DMS 273 (cell line): ENCODE measurements around the gene HM13.
"Not testable (repeated sequence)": the region's sequence is repeated elsewhere in the genome, so short reads cannot be mapped to it uniquely, and the experiment has no call there.

ENCODE experiments used
- DNase-seq: peaks from one replicate; lab custom pipeline; 2025; ENCODE audit not compliant: unreplicated experiment; lab: John Stamatoyannopoulos, UW

HM13 gene

DNA sequence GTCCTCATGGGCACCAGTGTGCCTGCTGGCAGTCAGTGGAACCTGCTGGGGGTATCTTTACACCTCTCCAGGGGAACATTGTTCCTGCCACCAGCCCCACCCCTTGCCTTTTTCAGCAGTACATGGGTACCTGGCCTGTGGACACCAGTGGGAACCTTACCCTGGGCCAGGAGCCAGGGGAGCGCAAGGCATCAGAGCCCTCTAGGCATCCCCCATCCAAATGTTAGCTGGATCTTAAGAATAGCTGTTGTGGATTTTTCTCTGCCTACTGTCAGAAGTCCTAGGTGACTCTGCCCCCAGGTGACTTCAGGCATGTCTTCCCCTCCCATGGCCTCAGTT, 52.0 kb downstream of the HM13 start:
- no peak for DNase-seq

DNA sequence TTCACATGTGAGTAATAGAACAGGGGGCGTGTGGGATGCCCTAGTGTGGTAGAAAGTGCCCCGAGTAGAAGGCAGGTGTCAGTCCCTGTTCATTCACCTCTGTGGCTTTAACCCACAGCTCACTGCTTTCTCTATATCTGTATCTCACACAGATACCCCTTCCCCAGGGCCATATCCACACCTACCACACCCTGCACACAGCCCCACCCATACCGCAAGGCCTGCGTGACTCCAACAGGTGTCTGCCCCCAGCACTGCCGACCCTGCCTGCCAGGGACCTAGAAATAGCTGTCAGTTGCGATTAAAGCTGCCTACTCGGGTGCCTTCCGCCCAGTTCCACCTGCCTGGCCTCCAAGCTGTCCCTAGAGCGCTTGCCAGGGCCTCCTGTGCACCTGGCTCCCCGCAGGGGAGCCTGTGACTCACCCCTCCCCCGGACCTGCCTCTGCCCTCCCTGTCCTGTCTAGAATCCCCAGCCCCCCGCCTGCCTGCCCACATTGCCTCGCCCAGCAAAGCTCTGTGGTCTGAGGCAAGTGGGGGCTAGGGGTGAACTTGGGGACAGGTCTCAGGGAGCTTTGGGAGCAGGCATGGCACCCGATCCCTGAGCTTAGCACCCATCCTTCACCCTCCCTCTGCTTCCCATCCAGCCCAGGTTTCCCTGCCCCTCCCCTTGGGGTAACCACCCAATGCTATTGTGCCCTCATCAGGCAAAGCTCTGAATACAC, 52.6 kb downstream of the HM13 start:
- DNase-seq, result no peak

DNA sequence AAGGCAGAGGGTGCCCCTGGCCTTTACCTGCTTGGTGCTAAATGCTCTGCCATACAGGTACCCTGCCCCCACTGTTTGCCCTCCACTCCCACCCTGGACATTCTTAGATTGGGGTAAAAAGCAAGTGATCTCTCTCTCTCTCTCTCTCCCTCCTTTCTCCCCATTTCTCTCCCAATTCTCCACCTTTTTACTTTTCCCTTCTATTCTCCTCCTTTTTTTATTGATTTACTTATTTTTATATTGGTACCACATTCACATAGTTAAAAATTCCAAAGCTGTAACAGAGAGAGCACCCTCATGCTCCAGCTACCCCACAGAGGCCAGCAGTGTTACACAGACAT, 53.1 kb downstream of the HM13 start:
- DNase-seq, result no peak

DNA sequence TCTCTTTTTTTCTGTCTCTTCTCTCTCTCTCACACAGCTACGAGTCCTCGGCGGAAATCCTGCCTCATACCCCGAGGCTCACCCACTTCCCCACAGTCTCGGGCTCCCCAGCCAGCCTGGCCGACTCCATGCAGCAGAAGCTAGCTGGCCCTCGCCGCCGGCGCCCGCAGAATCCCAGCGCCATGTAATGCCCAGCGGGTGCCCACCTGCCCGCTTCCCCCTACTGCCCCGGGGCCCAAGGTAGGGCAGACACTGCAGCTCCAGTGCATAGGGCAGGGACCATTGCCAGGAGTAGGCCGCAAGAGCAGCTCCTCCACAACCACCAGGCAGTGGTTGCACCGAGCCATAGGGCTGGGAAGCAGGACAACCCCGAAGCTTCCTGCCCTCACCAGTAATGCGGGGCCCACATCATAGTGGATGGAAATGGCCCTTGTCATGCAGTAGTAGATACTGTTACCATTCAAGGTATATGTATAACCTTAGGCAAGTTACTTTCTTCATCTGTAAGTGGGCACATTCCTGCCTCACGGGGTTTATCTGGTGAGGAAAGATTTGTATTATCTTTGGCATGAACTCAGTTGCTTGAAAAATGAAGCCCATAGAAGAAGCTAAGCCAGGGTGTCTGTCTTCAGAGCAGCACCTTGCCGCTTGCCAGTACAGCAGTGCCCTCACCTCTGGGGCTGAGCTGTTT, 53.9 kb downstream of the HM13 start:
- DNase-seq, result no peak

DNA sequence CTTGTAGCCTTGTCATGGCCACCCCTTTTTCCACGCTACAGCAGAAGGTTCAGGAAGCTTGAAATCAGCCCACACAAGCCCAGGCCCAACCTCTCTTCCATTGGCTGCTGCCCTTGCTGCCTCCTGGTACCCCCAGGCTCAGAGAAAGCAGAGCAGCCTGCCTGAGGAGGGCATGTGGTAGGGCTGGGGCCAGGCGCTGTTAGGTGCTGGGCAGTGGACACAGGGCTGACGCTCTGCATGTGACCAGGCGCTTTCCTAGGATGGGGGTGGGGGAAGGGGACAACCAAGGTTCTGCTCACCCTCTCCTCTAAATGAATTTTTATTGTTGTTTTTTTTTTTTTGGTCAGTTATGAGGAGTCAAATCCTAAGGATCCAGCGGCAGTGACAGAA, 54.5 kb downstream of the HM13 start:
- DNase-seq, result no peak

DNA sequence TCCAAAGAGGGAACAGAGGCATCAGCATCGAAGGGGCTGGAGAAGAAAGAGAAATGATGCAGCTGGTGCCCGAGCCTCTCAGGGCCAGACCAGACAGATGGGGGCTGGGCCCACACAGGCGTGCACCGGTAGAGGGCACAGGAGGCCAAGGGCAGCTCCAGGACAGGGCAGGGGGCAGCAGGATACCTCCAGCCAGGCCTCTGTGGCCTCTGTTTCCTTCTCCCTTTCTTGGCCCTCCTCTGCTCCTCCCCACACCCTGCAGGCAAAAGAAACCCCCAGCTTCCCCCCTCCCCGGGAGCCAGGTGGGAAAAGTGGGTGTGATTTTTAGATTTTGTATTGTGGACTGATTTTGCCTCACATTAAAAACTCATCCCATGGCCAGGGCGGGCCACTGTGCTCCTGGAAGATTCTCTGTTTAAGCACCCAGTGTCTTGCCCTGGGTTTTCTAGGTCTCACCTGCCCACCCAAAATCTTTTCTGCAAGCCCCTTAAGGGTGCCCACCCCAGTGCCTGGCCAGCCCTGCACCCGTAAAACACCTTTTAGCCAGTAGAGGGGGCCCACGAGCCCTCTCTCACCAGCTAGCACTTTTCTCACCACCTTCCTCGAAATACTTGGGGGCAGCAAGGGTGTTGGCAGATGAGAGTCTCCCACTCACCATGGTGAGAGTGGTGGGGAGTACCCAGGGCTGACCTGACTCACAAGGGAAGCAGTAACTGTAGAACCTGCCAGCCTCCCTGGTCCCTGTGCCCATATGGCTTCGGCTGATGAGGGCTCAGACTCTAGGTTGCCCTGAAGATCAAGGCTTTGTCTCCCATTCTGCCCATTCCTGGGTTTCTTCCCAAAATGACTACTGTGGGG, 55.1 kb downstream of the HM13 start:
- peak; percentile 83 for DNase-seq

DNA sequence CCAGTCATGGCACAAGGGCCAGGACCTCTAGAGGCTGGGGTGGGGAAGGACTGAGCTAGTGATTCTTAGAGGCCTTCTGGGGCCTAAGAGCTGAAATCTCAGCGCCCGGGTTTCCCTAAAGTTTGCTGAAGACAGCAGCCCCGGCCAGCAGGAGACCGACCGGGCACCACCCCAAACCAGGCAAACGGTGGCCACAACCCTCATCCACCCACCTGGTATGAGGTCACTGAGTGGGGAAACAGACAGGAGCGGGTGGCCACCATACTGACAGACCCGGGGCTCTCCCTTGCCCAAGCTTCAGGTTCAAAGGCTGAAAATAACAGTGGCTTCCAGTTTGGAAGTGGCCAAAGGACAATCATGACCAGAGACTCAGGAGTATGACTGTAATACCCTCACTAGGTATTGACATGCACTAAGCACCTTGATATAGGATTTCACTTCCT, 55.8 kb downstream of the HM13 start:
- peak; percentile 56 for DNase-seq

DNA sequence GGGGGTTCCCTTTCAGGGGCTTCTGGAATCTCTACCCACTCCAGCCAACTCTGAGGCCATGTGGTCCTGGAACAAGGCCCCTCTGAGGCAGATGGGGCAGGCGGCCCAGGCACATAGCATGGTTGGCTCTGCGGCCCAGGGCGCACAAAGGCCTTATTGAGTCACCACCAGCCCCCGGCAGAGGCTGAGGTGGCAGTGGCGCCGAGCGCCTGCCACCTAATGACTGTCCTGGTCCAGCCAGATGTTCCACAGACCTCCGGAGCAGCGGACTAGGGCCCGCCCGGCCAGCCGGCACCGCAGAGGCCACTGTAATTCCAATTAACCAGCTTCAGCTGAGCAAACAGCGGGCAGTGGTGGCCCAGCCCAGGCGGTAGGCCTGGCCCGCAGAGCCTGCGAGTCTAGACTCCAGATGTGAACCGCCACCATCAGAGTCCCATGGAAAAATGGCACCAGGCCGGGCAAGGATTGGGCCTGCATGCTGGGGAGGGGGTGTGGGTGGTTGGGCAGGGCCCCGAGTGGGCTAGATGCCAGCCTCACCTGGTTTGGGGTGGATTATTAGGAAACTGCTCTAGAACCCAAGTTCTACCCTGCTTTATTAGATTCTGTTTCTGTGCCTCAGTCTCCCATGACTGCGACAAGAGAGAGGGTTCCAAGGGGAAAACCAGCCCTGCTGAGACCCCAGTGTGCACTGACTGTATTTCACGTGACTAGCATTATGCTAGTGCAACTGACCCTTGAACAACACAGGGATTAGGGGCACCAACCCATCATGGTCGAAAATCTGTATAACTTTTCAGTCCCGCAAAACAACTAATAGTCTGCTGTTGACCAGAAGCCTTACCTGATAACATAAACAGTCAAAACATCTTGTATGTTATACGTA, 56.7 kb downstream of the HM13 start:
- peak; percentile 83 for DNase-seq

DNA sequence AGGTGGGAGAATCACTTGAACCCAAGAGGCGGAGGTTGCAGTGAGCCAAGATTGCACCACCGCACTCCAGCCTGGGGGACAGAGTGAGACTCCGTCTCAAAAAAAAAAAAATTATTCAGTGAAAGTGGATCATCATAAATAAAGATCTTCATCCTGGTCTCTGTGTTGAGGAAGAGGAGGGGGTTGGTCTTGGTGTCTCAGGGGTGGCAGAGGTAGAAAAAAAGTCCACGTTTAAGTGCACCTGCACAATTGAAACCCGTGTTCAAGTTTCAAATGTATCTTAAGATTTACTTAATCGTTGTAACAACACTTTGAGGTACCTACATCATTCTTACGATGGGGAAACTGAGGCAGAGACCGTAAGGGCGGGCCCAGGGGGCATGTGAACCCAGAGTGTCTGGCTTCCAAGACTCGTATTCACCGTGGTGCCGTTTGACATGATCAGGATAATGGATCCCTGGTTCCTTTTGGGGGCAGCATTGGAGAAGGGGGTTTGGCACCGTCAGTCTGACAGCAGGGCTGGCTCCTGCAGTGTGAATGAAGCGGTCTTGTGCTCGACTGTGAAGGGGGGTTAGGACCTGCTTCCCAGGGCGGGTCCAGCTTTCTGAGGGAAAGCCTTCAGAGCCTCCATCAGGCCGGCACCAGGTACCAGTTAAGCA, 57.9 kb downstream of the HM13 start:
- peak; percentile 89 for DNase-seq

DNA sequence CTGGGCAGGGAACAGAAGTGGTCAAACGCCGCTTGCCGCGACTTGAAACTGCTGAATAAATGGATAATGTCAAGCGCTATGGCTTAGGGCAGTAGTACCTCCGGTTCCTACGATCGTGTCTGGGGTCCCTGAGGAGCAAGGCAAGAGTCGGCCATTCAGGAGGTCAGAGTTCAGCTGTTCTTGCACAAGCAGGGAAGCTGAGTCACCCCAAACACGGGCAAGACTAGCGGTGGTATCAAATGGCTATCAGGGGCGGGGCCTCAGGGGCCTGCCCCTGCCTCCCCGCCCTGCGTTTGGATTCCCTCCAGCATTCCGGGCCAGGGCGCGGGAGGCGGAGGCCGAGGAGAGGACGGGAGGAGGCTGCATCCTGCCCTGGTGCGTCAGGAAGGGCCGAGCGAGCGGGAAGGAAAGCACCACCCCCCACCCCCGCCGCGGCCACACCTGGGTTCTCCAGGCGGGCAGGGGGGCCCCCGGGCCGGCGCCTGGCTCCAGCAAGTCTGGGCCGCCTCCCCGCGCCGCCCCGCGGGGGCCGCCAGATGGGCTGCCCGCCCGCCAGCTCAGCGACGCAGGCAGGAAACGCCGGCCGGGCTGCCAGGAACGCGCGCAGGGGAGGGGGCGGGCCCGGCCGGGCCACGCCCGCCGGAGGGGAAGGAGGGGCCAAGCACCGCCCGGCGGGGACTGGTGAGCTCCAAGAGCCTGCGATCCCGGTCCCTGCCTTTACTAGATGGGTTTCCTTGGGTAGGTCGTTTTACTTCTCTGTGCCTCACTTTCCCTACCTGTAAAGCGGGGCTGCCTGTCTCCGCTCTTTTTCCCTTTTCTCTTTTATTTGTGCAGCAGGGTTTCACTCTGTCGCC, 58.7 kb downstream of the HM13 start:
- DNase-seq, result peak; percentile 99

DNA sequence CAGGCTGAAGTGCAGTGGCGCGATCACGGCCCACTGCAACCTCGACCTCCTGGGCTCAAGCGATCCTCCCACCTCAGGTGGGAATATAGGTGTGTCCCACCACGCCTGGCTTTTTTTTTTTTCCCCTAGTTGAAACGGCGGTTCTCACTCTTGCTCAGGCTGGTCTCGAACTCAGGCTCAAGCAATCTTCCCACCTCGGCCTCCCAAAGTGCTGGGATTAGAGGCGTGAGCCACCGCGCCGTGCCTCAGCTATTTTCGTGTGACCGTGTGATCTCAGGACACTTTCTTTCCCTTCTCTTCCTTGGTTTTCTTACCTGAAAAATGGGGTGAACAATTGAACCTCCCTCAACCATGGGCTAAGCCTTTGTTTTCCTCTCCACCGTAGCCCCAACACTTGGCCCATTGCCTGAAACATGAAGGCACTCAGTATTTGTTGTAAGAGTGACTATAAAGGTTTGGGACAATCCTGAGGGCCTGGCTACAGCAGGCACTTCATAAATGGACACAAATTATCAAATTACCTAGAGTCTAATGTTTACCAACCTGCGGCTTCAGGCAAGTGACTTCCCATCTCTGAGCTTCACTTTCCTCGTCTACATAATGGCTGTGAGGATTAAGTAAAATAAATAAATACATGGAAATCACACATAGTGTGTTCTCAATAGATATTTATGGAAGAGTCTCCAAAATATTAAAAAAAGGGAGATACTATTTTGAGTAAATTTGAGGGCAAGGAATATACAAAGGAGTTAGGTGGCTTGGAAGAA, 59.5 kb downstream of the HM13 start:
- peak; percentile 63 for DNase-seq

DNA sequence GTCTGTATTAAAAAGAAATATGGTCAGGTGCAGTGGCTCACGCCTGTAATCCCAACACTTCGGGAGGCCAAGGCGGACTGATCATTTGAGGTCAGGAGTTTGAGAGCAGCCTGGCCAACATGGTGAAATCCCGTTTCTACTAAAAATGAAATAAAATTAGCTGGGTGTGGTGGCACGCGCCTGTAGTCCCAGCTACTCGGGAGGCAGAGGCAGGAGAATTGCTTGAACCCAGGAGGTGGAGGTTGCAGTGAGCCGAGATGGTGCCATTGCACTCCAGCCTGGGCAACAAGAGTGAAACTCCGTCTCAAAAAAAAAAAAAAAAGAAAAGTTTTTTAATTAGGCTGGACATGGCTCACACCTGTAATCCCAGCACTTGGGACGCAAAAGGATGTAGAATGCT, 60.7 kb downstream of the HM13 start:
- not testable (repeated sequence) for DNase-seq

DNA sequence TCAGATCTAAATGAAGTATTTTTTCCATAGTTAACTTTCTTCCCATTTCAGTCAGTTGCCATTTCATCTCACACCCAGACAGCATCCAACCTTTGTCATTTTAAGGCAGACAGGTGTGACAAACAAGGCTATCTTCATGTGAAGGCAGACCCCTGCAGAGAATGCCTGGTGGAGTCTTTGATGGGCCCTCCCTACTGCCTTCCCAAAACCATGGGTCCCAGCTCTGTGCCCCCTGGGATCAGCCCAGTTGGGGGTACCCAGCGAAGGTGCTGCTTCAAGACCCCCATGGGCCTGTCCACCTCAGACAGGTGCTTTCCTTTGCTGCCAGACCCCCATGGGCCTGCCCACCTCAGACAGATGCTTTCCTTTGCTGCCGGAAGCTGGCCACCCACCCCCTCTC, 62.5 kb downstream of the HM13 start:
- no peak for DNase-seq

DNA sequence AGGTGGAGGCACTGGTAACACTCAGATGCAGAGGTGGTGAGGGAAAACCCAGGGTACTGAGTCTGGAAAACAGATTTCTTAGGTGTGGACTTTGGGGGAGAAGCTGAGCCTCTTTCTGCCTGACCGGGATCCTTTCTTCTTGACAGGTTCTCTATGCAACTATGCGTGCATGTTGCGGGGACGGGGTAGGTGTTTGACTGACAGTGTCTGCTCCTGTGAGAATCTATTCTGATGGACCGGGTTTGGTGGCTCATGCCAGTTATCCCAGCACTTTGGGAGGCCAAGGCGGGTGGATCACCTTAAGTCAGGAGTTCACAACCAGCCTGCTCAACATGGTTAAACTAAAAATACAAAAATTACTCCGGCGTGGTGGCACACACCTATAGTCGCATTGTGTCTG, 63.0 kb downstream of the HM13 start:
- no peak for DNase-seq

DNA sequence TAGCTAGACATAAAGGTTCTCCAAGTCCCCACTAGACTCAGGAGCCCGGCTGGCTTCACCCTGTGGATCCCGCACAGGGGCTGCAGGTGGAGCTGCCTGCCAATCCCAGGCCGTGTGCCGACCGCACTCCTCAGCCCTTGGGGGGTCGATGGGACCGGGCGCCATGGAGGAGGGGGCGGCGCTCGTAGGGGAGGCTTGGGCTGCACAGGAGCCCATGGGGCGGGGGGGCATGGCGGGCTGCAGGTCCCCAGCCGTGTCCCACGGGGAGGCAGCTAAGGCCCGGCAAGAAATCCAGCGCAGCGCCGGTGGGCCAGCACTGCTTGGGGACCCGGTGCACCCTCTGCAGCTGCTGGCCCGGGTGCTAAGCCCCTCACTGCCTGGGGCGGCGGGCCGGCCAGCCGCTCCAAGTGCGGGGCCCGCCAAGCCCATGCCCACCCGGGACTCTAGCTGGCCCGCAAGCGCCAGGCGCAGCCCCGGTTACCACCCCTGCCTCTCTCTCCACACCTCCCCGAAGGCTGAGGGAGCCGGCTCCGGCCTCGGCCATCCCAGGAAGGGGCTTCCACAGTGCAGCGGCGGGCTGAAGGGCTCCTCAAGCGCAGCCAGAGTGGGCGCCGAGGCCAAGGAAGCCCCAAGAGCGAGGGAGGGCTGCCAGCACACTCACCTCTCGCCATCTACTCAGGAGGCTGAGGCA, 64.4 kb downstream of the HM13 start:
- no peak for DNase-seq

DNA sequence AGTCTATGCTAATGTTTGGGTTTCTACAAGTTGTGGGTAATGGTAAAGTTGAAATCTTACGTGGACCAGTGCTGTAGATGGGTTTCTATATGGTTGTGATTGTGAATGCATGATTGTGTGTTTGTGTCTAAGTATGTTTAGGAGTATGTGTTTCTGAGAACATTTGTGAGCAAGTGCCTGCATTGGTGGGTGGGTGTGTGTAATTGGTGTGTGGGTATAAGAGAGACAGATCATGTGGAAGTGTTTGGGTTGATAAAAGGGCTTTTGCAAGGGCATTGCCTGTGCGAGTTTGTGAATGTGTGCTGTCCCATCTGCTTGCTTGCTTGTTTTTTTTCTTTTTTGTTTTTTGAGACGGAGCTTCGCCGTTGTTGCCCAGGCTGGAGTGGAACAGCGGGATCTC, 65.0 kb downstream of the HM13 start:
- no peak for DNase-seq

DNA sequence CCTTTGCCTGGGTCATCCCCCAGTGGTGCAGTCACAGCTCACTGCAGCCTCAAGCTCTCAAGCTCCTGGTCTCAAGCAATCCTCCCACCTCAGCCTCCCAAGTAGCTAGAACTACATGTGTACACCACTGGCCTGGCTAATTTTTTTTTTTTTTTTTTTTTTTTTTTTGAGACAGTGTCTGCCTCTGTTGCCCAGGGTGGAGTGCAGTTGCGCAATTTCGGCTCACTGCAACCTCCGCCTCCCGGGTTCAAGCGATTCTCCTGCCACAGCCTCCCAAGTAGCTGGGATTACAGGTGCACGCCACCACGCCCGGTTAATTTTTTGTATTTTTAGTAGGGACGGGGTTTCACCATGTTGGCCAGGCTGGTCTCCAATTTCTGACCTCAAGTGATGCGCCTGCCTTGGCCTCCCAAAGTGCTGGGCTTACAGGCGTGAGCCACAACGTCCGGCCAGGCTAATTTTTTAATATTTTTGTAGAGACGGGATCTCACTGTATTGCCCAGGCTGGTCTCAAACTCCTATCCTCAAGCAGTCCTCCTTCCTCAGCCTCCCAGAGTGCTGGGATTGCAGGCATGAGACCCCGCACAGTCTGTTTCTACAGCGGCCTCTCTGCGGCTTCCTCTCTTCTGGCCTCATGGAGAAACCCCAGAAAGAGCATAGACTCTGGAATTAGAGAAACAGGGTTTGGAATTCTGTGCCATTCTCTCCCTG, 65.9 kb downstream of the HM13 start:
- not testable (repeated sequence) for DNase-seq

DNA sequence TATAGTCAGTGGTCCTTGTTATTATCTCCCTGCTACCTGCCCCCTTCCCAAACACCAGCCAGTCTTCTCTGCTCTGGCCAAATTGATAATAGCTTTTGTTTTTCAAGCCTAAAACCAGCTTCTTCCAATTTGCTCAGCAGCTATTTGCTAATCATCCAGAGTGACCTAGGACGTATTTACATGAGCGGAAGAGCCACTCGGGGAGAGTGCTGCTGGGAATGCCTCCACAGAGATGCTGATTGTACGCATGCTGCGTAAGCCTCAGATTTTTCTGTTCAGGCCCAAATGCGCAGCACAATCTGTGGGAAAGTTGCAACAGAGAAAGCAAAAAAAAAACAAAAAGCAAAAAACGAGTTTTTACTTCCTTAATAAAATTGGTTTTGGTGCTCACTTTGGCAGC, 66.5 kb downstream of the HM13 start:
- DNase-seq, result no peak
